Endothelial cell of umbilical vein (primary cell): ENCODE results near the gene TOMM40. TPM values are rescaled to one million over a fixed set of nuclear protein-coding genes. Genes with fewer than 3 reads are reported as not detected.
"Not testable (repeated sequence)": the region's sequence is repeated elsewhere in the genome, so short reads cannot be mapped to it uniquely, and the experiment has no call there.

Source experiments
- BruUV-seq: library from RNA; stranded (reverse); fragments of 400-500 nt; replicated peaks from 2 replicates; lab custom pipeline; 2021; lab: Mats Ljungman, UMichigan
- CTCF ChIA-PET: fragments of 300-600, 350-600 bp; sonication (Branson Sonifier 250); formaldehyde crosslinking; loops from one replicate; lab custom pipeline; 2021; ENCODE audit warnings: antibody characterized with exemption, inconsistent platforms; lab: Charles Lee
- POLR2A ChIA-PET: fragments of 300-600, 350-600 bp; sonication (Branson Sonifier 250); formaldehyde crosslinking; loops from one replicate; lab custom pipeline; 2021; ENCODE audit warnings: antibody characterized with exemption, inconsistent platforms; lab: Charles Lee
- DNase-seq: peaks from one replicate; pipeline ENCODE4 v3.0.0-alpha.2; 2011; ENCODE audit warnings: low read depth, low spot score
- FAIRE-seq: peaks from 2 replicates; lab custom pipeline; 2011; peaks lifted over from hg19 to GRCh38; lab: Jason Lieb, UNC
- H2AFZ ChIP-seq: 2 replicates; pipeline ENCODE4 v1.6.0; 2012; ENCODE audit warnings: low read depth, low read length, control low read depth, inconsistent platforms
- H3K27ac ChIP-seq: 2 replicates; pipeline ENCODE4 v1.5.1; 2011; ENCODE audit warnings: low read depth, mild to moderate bottlenecking, control low read depth, low read length, moderate library complexity; ENCODE audit not compliant: insufficient read depth
- H3K27me3 ChIP-seq, 2 experiments: 2 replicates each; pipeline versions ENCODE4 v1.6.0 to v1.6.1; 2011; ENCODE audit warnings: low read length in 2 of 2, mixed read lengths in 1 of 2; ENCODE audit not compliant: control insufficient read depth in 2 of 2, insufficient read depth in 2 of 2
- H3K36me3 ChIP-seq, 2 experiments: 2 replicates in 1 of 2; 3 replicates in 1 of 2; pipeline ENCODE4 v1.5.1; 2011; ENCODE audit warnings: low read length in 2 of 2, mild to moderate bottlenecking in 1 of 2, moderate library complexity in 1 of 2; ENCODE audit not compliant: control insufficient read depth in 2 of 2, insufficient read depth in 2 of 2; ENCODE audit errors: extremely low read depth in 1 of 2
- H3K4me1 ChIP-seq: 3 replicates; pipeline ENCODE4 v1.5.1; 2011; ENCODE audit warnings: mild to moderate bottlenecking, low read length; ENCODE audit not compliant: control insufficient read depth, insufficient read depth; ENCODE audit errors: extremely low read depth
- H3K4me2 ChIP-seq: 2 replicates; pipeline ENCODE4 v1.6.1; 2011; ENCODE audit warnings: low read length, control low read depth, mixed read lengths; ENCODE audit not compliant: insufficient read depth
- H3K4me3 ChIP-seq, 3 experiments: fragments of 200-600 bp in 1 of 3; sonication (generic), shearing (Covaris generic) in 1 of 3; replicated peaks in 1 of 3; 2 replicates each; pipeline ENCODE4 v1.5.1; 2011 to 2016; ENCODE audit warnings: control low read depth in 3 of 3, low read length in 3 of 3, mild to moderate bottlenecking in 2 of 3, inconsistent platforms in 1 of 3, low read depth in 1 of 3, moderate library complexity in 1 of 3; ENCODE audit not compliant: insufficient read depth in 1 of 3
- H3K79me2 ChIP-seq: 2 replicates; pipeline ENCODE4 v1.6.0; 2012; ENCODE audit warnings: low read length, inconsistent platforms; ENCODE audit not compliant: control insufficient read depth, insufficient read depth
- H3K9ac ChIP-seq: replicated peaks from 2 replicates; pipeline ENCODE3; 2011; ENCODE audit warnings: low read length, control low read depth; ENCODE audit not compliant: insufficient read depth; ENCODE audit errors: extremely low read depth
- H3K9me1 ChIP-seq: replicated peaks from 3 replicates; pipeline ENCODE4 v1.6.0; 2011; ENCODE audit warnings: mild to moderate bottlenecking, low read length; ENCODE audit not compliant: control insufficient read depth, insufficient read depth; ENCODE audit errors: extremely low read depth
- H3K9me3 ChIP-seq: replicated peaks from 2 replicates; pipeline ENCODE4 v1.5.1; 2012; ENCODE audit warnings: low read length, inconsistent platforms; ENCODE audit not compliant: control insufficient read depth, insufficient read depth
- H4K20me1 ChIP-seq: replicated peaks from 2 replicates; pipeline ENCODE3; 2011; ENCODE audit warnings: mild to moderate bottlenecking, low read length; ENCODE audit not compliant: control insufficient read depth, insufficient read depth; ENCODE audit errors: extremely low read depth
- EZH2 ChIP-seq: IDR thresholded peaks from 2 replicates; pipeline ENCODE4 v1.6.1; 2012; ENCODE audit warnings: borderline replicate concordance, low read depth, mild to moderate bottlenecking, moderate library complexity, low read length, inconsistent platforms; ENCODE audit not compliant: severe bottlenecking
- FOS ChIP-seq: IDR thresholded peaks from 2 replicates; pipeline ENCODE4 v1.6.1; 2011; ENCODE audit warnings: mild to moderate bottlenecking, low read length, moderate library complexity, borderline replicate concordance; ENCODE audit not compliant: insufficient read depth
- GATA2 ChIP-seq: IDR thresholded peaks from 2 replicates; pipeline ENCODE4 v1.7.0; 2011; ENCODE audit warnings: low read depth, mild to moderate bottlenecking, moderate library complexity, mixed read lengths, low read length; ENCODE audit not compliant: insufficient read length, insufficient read depth
- MAX ChIP-seq: IDR thresholded peaks from 2 replicates; pipeline ENCODE4 v1.6.1; 2011; ENCODE audit not compliant: insufficient read depth, insufficient read length
- MYC ChIP-seq: IDR thresholded peaks from one replicate; pipeline ENCODE4 v1.6.1; 2011; ENCODE audit warnings: mild to moderate bottlenecking, low read depth, low read length
- POLR2A ChIP-seq: IDR thresholded peaks from 2 replicates; pipeline ENCODE4 v1.6.1; 2012; ENCODE audit warnings: low read depth, mild to moderate bottlenecking, control low read depth, low read length
- dilution Hi-C: fragments of 300-500 bp; cut with MboI; formaldehyde crosslinking; loops from one replicate; pipeline ENCODE4 v1.15.0; 2019; ENCODE audit warnings: low sequenced_read_pairs; ENCODE audit not compliant: extremely low pct_ligation_motif_present
- intact Hi-C: fragments of 100-400 bp; cut with micrococcal nuclease; formaldehyde crosslinking; loops from one replicate; pipeline ENCODE4 v1.10.0; 2022
- polyA plus RNA-seq, 4 experiments: library from polyadenylated mRNA; depleted of rRNA in 3 of 4; stranded (reverse) in 3 of 4; unstranded in 1 of 4; fragments of >200 nt; gene quantifications; 2 replicates each; pipeline versions ENCODE4 v1.2.1 to v1.2.3, GENCODE V29; 2011 to 2012; ENCODE audit warnings: missing spikeins in 1 of 4
- total RNA-seq: library from RNA; stranded (reverse); gene quantifications from 2 replicates; pipeline ENCODE4 v1.2.3, GENCODE V29; 2021
- TF ChIP-seq, protein P1 (sequence below), 2 donors: IDR thresholded peaks; 1 replicate in 1 of 2; 2 replicates in 1 of 2; pipeline ENCODE4 v1.5.1; 2011; ENCODE audit warnings: low read length in 2 of 2, mild to moderate bottlenecking in 2 of 2, moderate library complexity in 2 of 2, control low read depth in 1 of 2, inconsistent platforms in 1 of 2, low read depth in 1 of 2; ENCODE audit not compliant: insufficient read depth in 1 of 2; ENCODE audit errors: extremely low read depth in 1 of 2

The TOMM40 gene
- total and polyA plus RNA-seq, 2 donors (not counting 3 experiments of a cell fraction or from before 2014, with no cell fraction given): 71.8 to 90.7 TPM

GRCh38 chr19:44857837-44858236, 33.2 kb upstream of the TOMM40 start:
- no peaks in the 10 kb centered on the region for H3K9me3 ChIP-seq
- TF ChIP-seq FOS (no peak), POLR2A (no peak), GATA2 (no peak), EZH2 (no peak), MAX (no peak), MYC (no peak)
- TF ChIP-seq, protein P1, sequence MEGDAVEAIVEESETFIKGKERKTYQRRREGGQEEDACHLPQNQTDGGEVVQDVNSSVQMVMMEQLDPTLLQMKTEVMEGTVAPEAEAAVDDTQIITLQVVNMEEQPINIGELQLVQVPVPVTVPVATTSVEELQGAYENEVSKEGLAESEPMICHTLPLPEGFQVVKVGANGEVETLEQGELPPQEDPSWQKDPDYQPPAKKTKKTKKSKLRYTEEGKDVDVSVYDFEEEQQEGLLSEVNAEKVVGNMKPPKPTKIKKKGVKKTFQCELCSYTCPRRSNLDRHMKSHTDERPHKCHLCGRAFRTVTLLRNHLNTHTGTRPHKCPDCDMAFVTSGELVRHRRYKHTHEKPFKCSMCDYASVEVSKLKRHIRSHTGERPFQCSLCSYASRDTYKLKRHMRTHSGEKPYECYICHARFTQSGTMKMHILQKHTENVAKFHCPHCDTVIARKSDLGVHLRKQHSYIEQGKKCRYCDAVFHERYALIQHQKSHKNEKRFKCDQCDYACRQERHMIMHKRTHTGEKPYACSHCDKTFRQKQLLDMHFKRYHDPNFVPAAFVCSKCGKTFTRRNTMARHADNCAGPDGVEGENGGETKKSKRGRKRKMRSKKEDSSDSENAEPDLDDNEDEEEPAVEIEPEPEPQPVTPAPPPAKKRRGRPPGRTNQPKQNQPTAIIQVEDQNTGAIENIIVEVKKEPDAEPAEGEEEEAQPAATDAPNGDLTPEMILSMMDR (IDR thresholded peaks at IDR 0.05; ENCODE audit: extremely low read depth in 1 of 2, insufficient read depth in 1 of 2, low read depth in 1 of 2, low read length in 2 of 2): no peak
- BruUV-seq: no TSS peak
- no peaks in the 10 kb centered on the region for H3K27me3 ChIP-seq
- dilution Hi-C loops: no loop called here
- peaks cover 0 to 8% of the 10 kb centered on the region in 2 experiments for H3K36me3 ChIP-seq
- H3K79me2 ChIP-seq: peaks cover 85% of the 10 kb centered on the region
- H3K9ac ChIP-seq: no peak overlapping the region
- H2AFZ ChIP-seq: no peak overlapping the region
- intact Hi-C loops: no loop called here
- no peaks in the 10 kb centered on the region for H3K9me1 ChIP-seq
- ChIA-PET CTCF (interaction anchor here (1.0 to 1.6 kb wide), 2 partner anchors 10 to 13 kb away, joined by 3 read pairs; no protein-coding TSS in a partner anchor), POLR2A (no interaction called here)
- H4K20me1 ChIP-seq: no peaks in the 10 kb centered on the region
- no peak for DNase-seq
- no peak overlapping the region for H3K4me3 ChIP-seq
- no peak overlapping the region for H3K4me2 ChIP-seq
- FAIRE-seq: no peak
- peaks cover 14% of the 10 kb centered on the region for H3K4me1 ChIP-seq
- no peak overlapping the region for H3K27ac ChIP-seq

GRCh38 chr19:44861576-44861975, 29.5 kb upstream of the TOMM40 start:
- H3K4me2 ChIP-seq, H4K20me1 ChIP-seq, H3K27ac ChIP-seq, DNase-seq, CTCF ChIA-PET, H3K9me3 ChIP-seq, H3K27me3 ChIP-seq, H3K4me3 ChIP-seq, H2AFZ ChIP-seq, BruUV-seq, H3K9me1 ChIP-seq, H3K4me1 ChIP-seq, H3K9ac ChIP-seq, intact Hi-C loops, POLR2A ChIA-PET, dilution Hi-C loops: not testable (repeated sequence)
- Histone ChIP-seq H3K36me3 (peaks cover 4 to 15% of the 10 kb centered on the region in 2 experiments), H3K79me2 (peaks cover 69% of the 10 kb centered on the region)
- peak; percentile 31 for FAIRE-seq
